ENCODE data around the gene ZNF3. TPM values are rescaled to one million over a fixed set of nuclear protein-coding genes. Genes with fewer than 3 reads are reported as not detected.

ZNF3 gene
- total and polyA plus RNA-seq, 7 donors = 11.2 to 26.4 (median 17.1) TPM

DNA sequence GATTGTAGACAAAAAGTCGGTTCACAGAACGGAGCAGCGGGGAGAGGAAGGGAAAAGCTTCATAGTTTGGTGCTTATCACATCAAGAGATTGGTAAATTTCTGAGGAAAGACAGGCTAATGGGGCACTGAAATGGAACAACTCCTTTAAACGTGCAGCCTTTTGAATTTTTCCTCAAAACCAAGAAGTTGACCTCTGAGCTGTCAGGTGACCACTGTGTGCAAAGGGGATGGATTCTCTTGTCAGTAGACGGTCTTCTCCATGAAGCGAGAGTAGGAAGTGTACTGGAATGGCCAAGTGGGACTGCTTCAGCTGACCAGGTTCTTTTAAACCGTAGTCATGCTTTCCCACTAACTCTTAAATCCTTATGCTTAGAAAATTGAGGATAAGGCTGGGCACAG lies 43.2 kb downstream of the ZNF3 start:
- WGBS, 3 donors = 94 to 95% (median 95%) methylated on average over 7 of the region's 7 CpGs
- no peak for ATAC-seq

DNA sequence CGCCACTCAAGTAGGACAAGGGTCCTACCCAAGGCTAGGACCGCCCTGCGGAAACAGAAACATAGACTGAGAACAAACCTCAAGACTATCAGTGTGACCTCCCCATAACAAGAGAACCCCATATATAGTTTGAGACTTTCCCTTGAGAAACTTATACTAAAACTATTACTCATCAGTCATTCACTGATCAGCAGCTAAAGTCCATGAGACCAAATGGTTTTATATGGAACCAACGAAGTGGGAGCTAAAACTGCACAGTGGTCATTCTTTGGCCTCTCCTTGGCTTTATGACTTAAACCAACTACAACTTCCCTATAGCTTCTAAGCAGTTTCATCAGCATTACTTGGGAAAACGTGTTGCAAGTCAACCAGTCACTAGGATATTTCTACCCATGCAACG lies 45.6 kb downstream of the ZNF3 start:
- H3K27me3 ChIP-seq (ENCODE audit: insufficient read depth in 3 of 3, low read length in 2 of 3) = no peaks in the 10 kb centered on the region
- WGBS, 3 donors = 88 to 97% (median 95%) methylated on average over 6 of the region's 6 CpGs
- no peak overlapping the region for H3K27ac ChIP-seq
- no peak overlapping the region for H3K4me3 ChIP-seq
- ATAC-seq (no peak), DNase-seq (no peak)
- TF ChIP-seq, protein P1, sequence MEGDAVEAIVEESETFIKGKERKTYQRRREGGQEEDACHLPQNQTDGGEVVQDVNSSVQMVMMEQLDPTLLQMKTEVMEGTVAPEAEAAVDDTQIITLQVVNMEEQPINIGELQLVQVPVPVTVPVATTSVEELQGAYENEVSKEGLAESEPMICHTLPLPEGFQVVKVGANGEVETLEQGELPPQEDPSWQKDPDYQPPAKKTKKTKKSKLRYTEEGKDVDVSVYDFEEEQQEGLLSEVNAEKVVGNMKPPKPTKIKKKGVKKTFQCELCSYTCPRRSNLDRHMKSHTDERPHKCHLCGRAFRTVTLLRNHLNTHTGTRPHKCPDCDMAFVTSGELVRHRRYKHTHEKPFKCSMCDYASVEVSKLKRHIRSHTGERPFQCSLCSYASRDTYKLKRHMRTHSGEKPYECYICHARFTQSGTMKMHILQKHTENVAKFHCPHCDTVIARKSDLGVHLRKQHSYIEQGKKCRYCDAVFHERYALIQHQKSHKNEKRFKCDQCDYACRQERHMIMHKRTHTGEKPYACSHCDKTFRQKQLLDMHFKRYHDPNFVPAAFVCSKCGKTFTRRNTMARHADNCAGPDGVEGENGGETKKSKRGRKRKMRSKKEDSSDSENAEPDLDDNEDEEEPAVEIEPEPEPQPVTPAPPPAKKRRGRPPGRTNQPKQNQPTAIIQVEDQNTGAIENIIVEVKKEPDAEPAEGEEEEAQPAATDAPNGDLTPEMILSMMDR (IDR thresholded peaks at IDR 0.05) = no peak
- H3K36me3 ChIP-seq (ENCODE audit: insufficient read depth in 1 of 2, low read depth in 1 of 2) = peaks cover 10 to 70% of the 10 kb centered on the region in 2 donors
- H3K4me1 ChIP-seq = no peaks in the 10 kb centered on the region
- H3K9me3 ChIP-seq = no peaks in the 10 kb centered on the region
- intact Hi-C loops (cut with DNase I) = no loop called here

More for the DNA sequence above, 43.2 kb downstream of the ZNF3 start:
- Histone ChIP-seq H3K36me3 (ENCODE audit: insufficient read depth in 1 of 2, low read depth in 1 of 2) (peaks cover 6 to 46% of the 10 kb centered on the region in 2 donors), H3K9me3 (no peaks in the 10 kb centered on the region), H3K27ac (no peak overlapping the region), H3K4me1 (no peaks in the 10 kb centered on the region), H3K27me3 (ENCODE audit: insufficient read depth in 3 of 3, low read length in 2 of 3) (no peaks in the 10 kb centered on the region), H3K4me3 (no peak overlapping the region)
- no peak for DNase-seq
- intact Hi-C loops (cut with DNase I) = no loop called here
- TF ChIP-seq, protein P1 (IDR thresholded peaks at IDR 0.05) = no peak

DNA sequence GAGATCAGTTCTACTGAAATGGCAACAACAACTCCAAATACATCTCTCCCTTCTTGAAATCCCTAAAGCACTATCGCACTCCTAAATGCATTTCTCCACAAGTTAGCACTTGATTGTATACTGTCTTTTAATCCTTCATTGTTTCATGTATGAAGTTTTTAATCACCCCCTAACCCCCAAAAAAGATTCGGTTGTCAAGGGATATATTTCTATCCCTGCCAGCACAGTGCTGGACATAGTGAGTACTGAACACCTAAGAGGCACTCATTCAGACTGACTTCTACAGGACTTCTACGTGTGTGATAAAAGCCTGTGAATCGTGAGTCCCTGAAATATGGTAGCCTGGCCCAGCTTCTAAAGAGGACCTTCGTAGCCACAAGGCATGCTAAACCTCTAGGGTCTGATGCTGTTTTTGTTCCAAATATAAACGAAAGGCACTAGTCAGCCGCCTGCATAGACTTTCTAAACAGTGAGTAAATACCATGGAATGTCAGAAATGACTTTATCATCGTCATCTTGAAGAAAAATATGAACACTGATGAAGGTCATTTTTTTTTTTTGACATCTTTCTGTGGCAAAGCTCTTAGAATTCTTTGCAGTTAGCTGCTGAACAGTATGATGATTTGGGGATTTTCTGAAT lies 46.5 kb downstream of the ZNF3 start:
- peaks cover 10 to 79% of the 10 kb centered on the region in 2 donors for H3K36me3 ChIP-seq (ENCODE audit: insufficient read depth in 1 of 2, low read depth in 1 of 2)
- intact Hi-C loops (cut with DNase I) = no loop called here
- no peak overlapping the region for H3K4me3 ChIP-seq
- TF ChIP-seq, protein P1 (IDR thresholded peaks at IDR 0.05) = no peak
- DNase-seq = no peak
- ATAC-seq = no peak
- H3K4me1 ChIP-seq = no peaks in the 10 kb centered on the region
- no peaks in the 10 kb centered on the region for H3K9me3 ChIP-seq
- H3K27ac ChIP-seq = no peak overlapping the region
- 84 to 92% (median 84%) methylated on average over 8 of the region's 8 CpGs for WGBS, 3 donors
- H3K27me3 ChIP-seq (ENCODE audit: insufficient read depth in 3 of 3, low read length in 2 of 3) = no peaks in the 10 kb centered on the region

DNA sequence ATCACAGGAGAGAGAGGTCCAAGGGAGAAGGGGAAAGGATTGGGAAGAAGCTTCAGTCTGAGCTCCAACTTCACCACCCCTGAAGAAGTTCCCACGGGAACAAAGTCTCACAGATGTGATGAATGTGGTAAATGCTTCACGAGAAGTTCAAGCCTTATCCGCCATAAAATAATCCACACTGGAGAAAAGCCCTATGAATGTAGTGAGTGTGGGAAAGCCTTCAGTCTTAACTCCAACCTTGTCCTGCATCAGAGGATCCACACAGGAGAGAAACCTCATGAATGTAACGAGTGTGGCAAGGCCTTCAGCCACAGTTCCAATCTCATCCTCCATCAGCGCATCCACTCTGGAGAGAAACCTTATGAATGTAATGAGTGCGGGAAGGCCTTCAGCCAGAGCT lies 48.0 kb downstream of the ZNF3 start:
- H3K4me3 ChIP-seq = no peak overlapping the region
- intact Hi-C loops (cut with DNase I) = no loop called here
- ATAC-seq (no peak), DNase-seq (no peak)
- TF ChIP-seq, protein P1 (IDR thresholded peaks at IDR 0.05) = no peak
- WGBS, 3 donors = 85 to 95% (median 91%) methylated on average over 6 of the region's 6 CpGs
- no peaks in the 10 kb centered on the region for H3K4me1 ChIP-seq
- H3K9me3 ChIP-seq = no peaks in the 10 kb centered on the region
- H3K27me3 ChIP-seq (ENCODE audit: insufficient read depth in 3 of 3, low read length in 2 of 3) = no peaks in the 10 kb centered on the region
- no peak overlapping the region for H3K27ac ChIP-seq
- peaks cover 10 to 93% of the 10 kb centered on the region in 2 donors for H3K36me3 ChIP-seq (ENCODE audit: insufficient read depth in 1 of 2, low read depth in 1 of 2)

DNA sequence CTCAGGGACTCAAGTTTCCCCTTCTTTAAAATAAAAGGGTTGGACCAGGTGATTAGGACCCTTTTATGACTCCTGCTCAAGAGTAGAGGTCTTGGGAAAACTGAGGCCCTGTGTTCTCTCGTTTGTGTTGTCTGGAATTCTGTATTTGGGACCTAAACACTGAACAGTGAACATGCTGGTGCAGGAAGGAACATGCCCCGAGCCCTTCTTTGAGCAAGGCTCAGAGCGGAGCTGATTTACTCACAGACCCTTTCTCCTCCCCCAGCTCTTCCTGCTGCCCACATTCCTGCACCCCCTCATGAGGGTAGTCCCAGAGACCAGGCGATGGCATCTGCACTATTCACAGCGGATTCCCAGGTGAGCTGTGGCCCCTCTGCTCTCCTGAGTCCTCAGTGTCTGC lies 51.9 kb downstream of the ZNF3 start:
- Histone ChIP-seq H3K4me1 (no peaks in the 10 kb centered on the region), H3K27me3 (ENCODE audit: insufficient read depth in 3 of 3, low read length in 2 of 3) (no peaks in the 10 kb centered on the region), H3K9me3 (no peaks in the 10 kb centered on the region), H3K27ac (no peak overlapping the region), H3K4me3 (no peak overlapping the region), H3K36me3 (ENCODE audit: insufficient read depth in 1 of 2, low read depth in 1 of 2) (peaks cover 5 to 100% of the 10 kb centered on the region in 2 donors)
- ATAC-seq = no peak
- intact Hi-C loops (cut with DNase I) = no loop called here
- WGBS, 3 donors = 82 to 92% (median 88%) methylated on average over 5 of the region's 5 CpGs
- TF ChIP-seq, protein P1 (IDR thresholded peaks at IDR 0.05) = no peak
- DNase-seq = no peak

Data from psoas muscle (tissue), 8 donors.